ENCODE data around the gene MRPL53. TPM values are rescaled to one million over a fixed set of nuclear protein-coding genes. Genes with fewer than 3 reads are reported as not detected.

The MRPL53 gene
- total and polyA plus RNA-seq, 2 of the 13 experiments (the other 11 are each of a cell fraction or from before 2014, with no cell fraction given), result 34.3 to 51.9 TPM

GRCh38 chr2:74442483-74443297 is 29.8 kb downstream of the MRPL53 start (continued):
- TF ChIP-seq ZNF646 (CRISPR knock-in tag; IDR thresholded peaks at IDR 0.05) (peak; percentile 71; the same call in 1 of the 2 replicates), ZNF205 (CRISPR knock-in tag; IDR thresholded peaks at IDR 0.05) (0 out of 2 replicates have a peak, but pooled peaks have one; percentile 10), ZNF350 (CRISPR knock-in tag; IDR thresholded peaks at IDR 0.05; ENCODE audit: borderline replicate concordance, low read depth) (peak; percentile 67; the same call in 1 of the 2 replicates), ZNF678 (CRISPR knock-in tag; IDR thresholded peaks at IDR 0.05) (0 out of 2 replicates have a peak, but pooled peaks have one; percentile 8), ZNF451 (CRISPR knock-in tag; IDR thresholded peaks at IDR 0.05) (0 out of 2 replicates have a peak, but pooled peaks have one; percentile 7), AFF4 (CRISPR knock-in tag; IDR thresholded peaks at IDR 0.05) (0 out of 2 replicates have a peak, but pooled peaks have one; percentile 10), ATF1 (CRISPR knock-in tag; IDR thresholded peaks at IDR 0.05) (peak; percentile 40; the same call in 1 of the 2 replicates), BRCA1 (CRISPR knock-in tag; IDR thresholded peaks at IDR 0.05) (0 out of 2 replicates have a peak, but pooled peaks have one; percentile 2), KLF16 (CRISPR knock-in tag; IDR thresholded peaks at IDR 0.05) (peak in 1 of 2 experiments; percentile 8; a peak in 1 of 4 replicates), BRF2 (CRISPR knock-in tag; IDR thresholded peaks at IDR 0.05) (0 out of 2 replicates have a peak, but pooled peaks have one; percentile 5), TBP (CRISPR knock-in tag; IDR thresholded peaks at IDR 0.05) (0 out of 2 replicates have a peak, but pooled peaks have one; percentile 60), ZNF878 (CRISPR knock-in tag; IDR thresholded peaks at IDR 0.05) (peak; percentile 63; the same call in 1 of the 2 replicates), RFXAP (CRISPR knock-in tag; IDR thresholded peaks at IDR 0.05; ENCODE audit: borderline replicate concordance) (0 out of 2 replicates have a peak, but pooled peaks have one; percentile 11)

Data from HepG2 (cell line).